ENCODE results near the gene SUPT20HL1.
A peak's percentile ranks its signal among the peaks of the same experiment; 100 is the strongest.
"Not testable (repeated sequence)": the region's sequence is repeated elsewhere in the genome, so short reads cannot be mapped to it uniquely, and the experiment has no call there.

SUPT20HL1 gene

DNA sequence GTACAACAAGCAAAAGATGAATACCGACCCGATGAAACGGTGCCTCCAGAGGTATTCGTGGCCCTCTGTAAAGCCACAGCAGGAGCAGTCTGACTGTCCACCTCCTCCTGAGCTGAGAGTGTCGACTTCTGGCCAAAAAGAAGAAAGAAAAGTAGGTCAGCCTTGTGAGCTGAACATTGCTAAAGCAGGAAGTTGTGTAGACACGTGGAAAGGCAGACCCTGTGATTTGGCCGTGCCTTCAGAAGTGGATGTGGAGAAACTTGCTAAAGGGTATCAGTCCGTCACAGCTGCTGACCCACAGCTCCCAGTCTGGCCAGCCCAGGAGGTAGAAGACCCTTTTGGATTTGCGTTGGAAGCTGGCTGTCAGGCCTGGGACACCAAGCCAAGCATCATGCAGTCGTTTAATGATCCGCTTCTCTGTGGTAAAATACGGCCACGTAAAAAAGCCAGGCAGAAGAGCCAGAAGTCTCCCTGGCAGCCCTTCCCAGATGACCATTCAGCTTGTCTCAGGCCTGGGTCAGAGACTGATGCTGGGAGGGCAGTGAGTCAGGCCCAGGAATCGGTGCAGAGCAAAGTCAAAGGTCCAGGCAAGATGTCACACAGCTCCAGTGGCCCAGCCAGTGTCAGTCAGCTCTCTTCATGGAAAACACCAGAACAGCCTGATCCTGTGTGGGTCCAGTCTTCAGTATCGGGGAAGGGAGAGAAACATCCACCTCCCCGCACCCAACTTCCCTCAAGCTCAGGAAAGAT lies 3.2 kb downstream of the SUPT20HL1 start:
- DNase-seq (ENCODE audit: low read depth) = not testable (repeated sequence)

DNA sequence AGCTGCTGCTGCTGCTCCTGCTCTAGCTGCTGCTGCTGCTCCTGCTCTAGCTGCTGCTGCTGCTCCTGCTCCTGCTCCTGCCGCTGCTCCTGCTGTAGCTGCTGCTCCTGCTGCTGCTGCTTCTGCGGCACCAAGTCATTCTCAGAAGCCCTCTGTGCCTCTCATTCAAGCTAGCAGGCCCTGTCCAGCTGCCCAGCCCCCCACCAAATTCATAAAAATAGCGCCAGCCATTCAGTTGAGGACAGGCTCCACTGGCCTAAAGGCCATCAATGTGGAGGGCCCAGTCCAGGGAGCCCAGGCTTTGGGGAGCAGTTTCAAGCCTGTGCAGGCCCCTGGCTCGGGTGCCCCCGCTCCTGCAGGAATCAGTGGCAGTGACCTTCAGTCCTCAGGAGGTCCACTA lies 3.9 kb downstream of the SUPT20HL1 start:
- no peak for DNase-seq (ENCODE audit: low read depth)

DNA sequence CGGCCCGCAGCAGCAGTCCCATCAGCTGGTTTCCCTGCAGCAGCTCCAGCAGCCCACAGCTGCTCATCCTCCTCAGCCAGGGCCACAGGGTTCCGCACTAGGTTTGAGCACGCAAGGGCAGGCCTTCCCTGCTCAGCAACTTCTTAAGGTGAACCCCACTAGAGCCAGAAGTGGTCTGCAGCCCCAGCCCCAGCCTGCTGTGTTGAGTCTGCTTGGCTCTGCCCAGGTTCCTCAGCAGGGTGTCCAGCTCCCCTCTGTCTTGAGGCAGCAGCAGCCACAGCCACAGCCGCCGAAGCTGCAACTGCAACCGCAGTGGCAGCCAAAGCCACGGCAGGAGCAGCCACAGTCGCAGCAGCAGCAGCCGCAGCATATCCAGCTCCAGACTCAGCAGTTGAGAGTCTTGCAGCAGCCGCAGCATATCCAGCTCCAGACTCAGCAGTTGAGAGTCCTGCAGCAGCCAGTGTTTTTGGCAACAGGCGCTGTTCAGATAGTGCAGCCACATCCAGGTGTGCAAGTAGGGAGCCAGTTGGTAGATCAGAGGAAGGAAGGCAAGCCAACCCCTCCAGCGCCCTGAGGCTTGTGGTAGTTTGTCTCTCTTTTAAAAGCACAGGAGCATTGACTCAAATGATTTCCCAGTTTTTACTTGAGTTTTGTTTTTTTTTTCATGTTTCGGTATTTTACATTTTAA lies 4.6 kb downstream of the SUPT20HL1 start:
- DNase-seq (ENCODE audit: low read depth) = no peak

DNA sequence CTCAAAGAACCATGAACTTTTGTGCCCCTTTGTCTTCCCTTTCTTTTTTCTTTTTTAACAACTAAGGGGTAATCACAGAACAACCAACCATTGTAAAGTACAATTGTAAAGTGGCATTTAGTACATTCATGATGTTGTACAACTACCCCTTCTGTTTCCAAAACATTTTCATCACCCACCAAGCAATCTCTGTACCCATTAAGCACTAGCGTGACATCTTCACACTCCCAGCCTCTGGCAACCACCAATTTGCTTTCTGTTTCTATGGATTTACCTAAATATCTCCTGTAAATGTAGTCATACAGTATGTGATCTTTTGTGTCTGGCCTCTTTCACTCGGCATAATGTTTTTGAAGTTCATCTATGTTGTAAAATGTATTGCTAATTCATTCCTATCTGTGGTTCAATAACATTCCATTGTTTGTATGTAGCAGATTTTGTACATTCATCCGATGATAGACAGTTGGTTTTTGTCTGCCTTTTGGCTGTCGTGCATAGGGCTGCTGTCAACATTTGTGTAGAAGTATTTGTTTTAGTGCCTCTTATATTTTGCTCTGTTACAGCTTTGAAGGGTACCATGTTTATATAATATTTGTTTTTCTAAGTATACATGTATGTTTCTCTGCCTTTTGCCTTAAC lies 6.4 kb downstream of the SUPT20HL1 start:
- not testable (repeated sequence) for DNase-seq (ENCODE audit: low read depth)

DNA sequence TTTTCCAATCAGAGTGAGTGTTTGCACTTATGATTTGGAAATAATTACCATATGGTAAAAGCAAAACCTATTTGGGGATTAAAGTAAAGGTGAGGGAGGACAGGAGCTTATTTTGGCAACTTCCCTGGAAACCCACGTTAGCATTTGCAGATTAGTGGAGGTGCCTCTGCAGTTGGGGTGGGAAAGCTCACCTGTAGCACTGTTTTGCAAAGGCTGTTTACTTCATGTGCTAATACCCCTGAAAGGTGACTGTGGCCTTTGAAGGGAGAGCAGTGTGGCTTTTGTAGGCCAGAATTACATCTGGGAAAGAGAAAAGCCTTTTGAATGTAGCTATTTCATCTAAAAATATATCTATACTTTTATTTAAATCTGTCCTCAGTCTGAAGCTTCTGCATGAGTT lies 9.4 kb downstream of the SUPT20HL1 start:
- DNase-seq (ENCODE audit: low read depth) = no peak

DNA sequence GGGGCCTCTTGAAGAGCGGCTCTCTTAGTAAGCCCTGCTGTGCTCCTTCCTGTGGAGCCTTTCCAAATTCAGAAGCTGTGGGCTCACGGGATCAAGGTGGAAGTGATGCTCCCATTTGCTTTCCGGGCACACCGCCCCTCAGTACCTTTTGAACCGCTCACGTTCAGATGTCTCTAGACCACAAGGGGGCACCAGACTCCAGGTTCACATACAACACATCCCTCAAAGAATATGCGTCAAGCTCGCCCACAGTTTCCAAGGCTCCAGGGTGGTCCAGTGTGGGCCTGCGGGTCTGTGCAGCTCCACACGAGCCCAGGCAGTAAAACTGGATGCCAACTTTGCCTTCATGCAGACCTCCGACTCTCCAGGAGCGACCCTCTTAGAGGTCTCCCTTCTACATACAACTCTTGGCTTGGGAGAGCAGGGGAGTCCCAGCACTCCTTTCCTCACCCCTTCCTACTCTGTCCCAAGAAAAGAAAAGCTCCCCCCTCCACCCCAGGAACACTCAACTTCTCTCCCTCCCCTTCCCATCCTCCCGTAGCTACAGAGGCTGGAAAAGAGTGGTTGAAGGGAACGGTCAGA lies 11.0 kb downstream of the SUPT20HL1 start:
- peak; percentile 40 for DNase-seq (ENCODE audit: low read depth)

DNA sequence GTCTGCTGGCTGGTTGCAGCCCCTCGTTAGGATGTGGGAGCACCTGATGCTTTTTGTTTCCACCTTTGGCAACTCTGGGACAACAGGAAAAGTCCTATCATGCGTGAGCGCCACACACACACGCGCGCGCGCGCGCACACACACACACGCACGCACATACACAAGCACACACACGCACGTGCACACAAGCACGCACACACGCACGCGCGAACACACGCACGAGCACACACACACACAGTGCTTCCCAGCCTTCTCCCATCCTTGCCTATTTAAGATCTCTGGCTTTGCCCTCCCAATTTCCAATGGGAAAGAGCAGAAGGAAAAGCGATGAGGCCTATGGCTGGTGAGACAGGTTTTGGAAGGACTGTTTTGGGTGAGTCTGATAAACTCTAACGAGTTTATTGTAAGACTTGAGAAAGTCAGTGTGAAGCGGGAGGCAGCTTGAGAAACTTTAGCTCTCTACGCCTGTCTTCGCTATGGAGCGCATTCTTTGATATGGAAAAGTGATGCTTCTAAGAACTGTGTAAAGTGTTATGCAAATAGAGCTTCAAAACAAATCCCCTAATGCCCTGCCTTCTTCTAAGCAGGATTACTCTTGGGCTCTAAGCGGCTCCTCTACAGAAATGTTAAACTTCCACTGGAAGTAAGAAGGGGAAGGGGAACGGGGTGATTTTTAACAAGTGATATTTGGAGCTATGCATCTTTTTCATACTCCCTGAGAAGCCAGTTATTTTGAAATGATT lies 11.8 kb downstream of the SUPT20HL1 start:
- no peak for DNase-seq (ENCODE audit: low read depth)

DNA sequence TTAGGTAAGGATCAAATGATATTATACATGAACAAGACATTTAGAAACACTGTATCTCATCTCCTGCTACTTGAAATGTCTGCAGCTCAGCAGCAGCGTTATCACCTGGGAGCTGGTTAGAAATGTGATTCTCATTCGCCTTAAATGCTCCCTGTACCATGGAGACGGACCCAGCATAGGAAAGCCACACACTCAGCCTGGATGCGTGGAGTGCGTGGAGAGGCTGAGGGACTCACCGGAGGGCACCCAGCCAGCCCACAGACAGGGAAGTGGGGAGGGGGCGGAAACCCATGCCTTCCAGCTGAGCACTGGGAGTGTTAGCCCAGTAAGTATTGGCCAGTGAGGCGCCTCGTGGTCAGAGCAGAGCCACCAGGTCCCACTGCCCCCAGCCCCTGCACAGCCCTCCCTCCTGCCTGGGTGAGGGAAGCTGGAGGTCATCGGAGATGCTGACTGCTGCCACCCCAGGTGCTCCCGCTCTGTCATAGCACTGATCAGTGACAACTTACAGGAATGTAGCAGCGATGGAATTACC lies 15.2 kb downstream of the SUPT20HL1 start:
- DNase-seq (ENCODE audit: low read depth) = no peak

DNA sequence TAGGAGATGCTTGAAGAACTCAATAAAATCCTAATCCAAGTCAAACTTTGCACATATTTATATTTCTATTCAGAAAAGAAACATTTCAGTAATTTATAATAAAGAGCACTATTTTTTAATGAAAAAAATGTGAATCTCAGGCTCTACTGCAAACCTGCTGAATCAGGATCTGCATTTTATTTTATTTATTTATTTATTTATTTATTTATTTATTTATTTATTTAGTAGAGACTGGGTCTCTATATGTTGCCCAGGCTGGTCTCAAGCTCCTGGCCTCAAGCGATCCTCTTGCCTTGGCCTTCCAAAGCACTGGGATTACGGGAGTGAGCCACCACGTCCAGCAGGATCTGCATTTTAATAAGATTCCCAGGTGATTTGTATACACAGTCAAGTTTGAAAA lies 16.0 kb downstream of the SUPT20HL1 start:
- no peak for DNase-seq (ENCODE audit: low read depth)

DNA sequence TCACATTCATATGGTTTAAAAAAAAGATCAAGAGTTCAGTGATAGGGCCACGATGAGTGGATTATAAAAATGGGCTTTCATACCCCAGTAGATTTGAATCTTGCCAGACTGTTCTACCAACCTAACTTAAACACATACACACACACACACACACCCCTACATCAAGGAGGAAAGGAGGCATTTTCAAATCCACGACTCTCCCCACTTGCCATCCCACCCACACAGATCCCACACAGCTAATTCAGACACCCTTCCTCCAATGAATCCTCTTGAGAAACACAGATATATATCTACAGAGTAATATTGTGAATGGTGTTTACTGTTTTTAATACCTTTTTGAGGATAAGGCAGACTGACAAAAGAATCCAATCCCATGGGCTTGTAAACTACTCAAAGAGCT lies 16.8 kb downstream of the SUPT20HL1 start:
- no peak for DNase-seq (ENCODE audit: low read depth)

DNA sequence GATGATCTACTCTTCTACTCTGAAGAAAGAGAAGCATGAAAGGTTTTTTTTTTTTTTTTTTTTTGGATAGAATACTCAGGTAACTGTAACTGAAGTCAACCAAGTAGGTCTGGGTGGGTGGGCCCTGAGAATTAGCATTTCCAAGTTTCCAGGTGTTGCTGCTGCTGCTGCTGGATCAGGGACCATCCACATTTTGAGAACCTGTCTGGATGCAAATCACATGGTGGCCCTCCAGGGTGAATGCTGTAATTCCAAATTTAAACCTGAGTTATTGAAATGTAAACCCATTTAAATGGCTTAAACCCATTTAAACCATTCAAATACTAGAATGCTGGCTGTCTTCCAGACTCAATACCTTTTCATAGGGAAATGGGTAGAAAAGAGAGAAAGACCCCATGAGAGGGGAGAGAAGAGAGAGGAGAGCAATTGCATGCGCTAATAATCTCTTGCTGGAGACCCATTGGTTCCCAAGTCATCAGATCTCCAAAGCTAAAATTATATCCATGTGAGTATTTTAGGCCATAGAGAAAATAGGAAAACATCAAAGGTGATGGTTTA lies 17.6 kb downstream of the SUPT20HL1 start:
- DNase-seq (ENCODE audit: low read depth) = no peak

DNA sequence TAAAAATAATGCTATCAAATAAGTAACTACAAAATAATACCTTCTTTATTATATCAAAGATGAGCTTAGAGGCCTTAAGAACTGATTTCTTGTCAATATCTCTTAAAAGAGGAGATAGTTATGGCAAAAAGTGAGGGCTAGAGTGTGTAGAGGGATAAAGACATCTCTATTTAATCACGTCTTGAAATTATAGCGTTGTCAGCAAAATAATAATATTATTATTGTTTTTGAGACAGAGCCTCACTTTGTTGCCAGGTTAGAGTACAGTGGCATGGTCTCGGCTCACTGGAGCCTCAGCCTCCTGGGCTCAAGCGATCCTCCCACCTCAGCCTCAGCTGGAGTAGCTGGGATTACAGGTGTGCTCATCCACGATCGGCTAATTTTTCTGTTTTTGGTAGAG lies 18.3 kb downstream of the SUPT20HL1 start:
- no peak for DNase-seq (ENCODE audit: low read depth)

DNA sequence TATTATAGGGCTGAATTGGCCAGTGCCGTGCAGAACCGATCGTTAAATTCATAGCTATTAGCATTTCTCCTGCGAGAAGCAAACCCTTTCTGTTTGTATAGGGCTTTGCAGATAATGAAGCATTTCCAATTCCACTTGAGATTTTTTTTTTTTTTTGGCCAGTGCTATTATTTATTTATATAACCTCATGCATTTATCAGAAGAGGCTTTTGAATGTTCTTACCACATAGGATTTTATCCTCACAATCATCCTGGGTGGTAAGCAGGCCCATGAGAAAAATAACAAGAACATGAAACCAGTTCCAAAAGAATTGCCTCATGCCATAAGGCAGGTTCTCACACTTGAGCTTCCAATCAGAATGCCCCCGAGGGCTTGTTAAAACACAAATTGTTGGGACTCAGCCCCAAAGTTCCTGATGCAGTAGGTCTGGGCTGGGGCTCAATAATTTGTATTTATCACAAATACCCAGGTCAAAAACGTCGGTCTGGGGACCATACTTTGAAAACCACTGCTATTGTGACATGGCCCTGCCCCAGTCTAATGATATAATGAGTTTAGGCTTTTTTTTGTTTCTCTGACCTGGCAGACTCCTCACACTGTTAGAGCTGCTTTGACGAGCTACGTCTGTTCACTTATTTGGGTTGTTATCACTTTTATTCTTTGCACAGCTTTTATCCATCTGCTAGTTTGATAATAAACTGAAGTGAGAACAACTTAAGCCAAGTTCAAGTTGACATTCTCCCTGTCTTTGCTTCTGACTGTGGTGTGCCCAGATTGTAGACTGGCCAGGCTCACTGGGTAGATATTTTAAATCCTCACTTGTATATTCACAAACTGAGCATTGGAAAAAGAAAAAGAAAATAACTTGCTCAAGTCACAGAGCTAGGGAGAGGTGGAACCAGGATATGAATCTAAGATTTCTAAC lies 20.1 kb downstream of the SUPT20HL1 start:
- DNase-seq (ENCODE audit: low read depth) = no peak

DNA sequence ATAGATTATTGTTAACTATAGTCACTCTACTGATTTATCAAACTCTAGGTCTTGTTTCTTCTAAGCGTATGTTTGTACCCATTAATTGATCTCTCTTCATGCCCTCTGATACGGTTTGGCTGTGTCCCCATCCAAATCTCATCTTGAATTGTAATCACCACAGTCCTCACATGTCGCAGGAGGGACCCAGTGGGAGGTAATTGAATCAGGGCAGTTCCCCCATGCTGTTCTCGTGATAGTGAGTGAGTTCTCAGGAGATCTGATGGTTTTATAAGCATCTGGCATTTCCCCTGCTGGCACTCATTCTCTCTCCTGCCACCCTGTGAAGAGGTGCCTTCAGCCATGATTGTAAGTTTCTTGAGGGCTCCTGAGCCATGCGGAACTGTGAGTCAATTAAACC lies 21.9 kb downstream of the SUPT20HL1 start:
- DNase-seq (ENCODE audit: low read depth) = not testable (repeated sequence)

DNA sequence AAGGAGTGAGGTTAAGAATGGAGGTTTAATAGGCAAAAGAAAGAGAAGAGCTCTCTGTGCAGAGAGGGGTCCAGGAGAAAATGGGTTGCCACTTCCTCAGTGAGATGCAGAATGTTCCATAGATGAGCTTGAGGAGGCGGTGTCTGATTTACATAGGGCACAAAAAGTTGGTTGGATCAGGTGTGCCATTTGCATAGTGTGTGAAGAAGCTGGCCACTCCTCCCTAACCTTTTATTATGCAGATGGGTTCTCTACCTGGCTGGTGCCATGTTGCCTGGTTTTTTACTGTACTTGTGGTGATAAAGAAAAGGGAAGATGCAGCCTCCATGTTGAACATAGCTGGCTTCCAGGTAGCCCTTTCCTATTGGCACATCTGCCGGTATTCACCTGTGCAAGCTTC lies 27.3 kb downstream of the SUPT20HL1 start:
- no peak for DNase-seq (ENCODE audit: low read depth)

DNA sequence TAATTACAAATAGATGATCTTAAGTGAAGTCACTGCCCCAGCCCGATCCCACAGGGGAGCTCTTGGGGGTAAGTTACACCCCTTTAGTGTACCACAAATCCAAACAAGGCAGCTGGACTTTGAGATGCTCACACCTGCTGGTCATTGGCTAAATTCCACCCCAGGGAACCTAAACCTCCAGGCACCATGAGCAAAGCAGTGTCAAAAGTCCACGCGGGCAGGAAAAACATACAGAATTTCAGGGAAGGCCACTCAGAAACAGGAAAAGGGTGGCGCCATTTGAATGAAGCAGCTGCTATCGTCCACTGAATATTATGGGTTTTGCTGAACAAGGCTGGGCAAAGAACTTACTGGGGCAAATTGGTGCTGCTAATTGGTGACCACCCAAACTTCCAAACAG lies 30.9 kb downstream of the SUPT20HL1 start:
- no peak for DNase-seq (ENCODE audit: low read depth)

DNA sequence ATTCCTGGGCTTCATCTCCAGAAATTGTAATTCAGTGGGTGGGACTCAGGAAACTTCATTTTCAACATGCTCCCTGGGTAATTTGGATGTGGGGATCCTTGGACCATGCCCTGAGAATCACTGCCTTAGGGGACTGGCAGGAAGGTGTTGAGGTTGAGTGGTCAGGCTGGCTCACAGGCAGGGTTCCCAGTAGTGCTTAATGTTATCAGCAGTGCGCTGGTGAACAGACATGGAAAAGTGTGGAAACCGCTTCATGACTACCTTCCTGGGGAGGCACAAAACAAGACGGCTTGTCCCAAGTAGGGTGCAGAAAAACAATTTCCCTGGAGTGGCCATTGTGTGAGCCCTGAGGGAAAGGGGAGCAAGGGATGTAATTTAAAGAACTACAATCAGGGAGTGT lies 31.4 kb downstream of the SUPT20HL1 start:
- DNase-seq (ENCODE audit: low read depth) = no peak

DNA sequence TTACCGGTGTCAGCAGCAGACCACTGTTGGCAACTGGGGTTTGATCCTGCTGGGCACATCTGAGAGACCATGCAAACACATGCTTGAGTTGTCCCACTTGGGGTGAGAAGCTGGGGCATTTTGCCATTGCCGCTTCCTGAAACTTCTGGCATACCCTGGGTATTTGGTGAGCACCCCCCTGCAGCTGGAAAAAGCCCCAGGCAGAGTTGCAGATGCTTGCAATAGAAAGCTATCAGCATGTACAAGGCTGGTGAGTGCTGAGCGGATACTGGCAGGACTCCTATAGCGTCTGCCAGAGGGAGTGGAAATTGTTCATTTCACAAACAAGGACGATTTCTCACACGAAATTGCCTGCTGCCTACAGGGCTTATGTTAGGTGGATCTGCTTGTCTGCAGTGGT lies 32.3 kb downstream of the SUPT20HL1 start:
- DNase-seq (ENCODE audit: low read depth) = no peak

DNA sequence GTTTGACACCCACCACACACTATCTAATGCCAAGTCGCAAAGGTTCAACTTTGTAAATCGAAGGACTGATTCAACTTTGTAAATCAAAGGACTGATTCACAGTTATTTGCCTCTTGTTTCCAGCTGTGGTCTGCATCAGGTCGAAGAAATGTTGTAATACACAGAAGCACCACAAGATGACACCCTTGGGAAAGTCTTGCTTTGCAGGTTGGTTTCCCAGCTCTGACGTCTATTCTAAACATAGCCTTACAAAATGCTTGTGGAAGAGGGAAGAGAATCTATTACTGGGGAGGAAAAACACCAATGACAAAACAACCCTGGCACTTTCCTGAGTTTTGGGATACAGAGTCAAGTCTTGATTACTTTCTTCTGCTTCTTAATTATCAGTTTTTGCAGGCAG lies 35.3 kb downstream of the SUPT20HL1 start:
- DNase-seq (ENCODE audit: low read depth) = peak; percentile 6

DNA sequence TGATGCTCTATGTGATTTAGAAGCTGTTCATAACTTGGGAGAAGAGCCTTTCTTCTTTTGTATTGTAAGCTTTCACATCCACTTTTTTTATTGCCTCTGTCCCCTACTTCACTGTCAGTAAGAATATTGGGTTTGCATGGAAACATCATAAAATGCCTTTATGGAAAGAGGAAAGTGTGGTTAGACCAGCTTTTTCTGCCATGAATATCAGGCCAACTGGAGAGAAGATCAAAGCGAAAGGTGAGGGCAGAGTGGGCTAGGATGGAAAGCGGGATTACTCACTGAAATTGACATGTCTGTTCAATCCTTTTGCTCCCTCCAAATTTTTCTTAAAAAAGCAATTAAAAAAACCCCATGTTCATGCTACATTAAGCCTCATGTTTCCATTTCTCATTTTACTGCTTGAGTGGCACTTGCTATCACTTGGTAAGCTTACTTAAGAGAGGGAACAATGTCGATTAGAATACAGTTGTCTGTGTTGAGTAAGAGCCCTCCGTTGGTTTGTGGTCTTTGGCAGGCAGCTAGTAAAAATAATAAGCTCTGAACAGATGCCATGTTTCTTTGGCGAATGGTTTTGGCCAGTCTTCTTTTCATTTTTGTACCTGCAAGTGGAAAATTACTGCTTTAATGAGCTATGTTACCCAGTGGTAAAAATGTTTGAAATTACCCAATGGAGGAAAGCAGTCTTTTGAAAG lies 35.9 kb downstream of the SUPT20HL1 start:
- DNase-seq (ENCODE audit: low read depth) = no peak
